T-helper 1 cell treated with Interleukin-12 subunit alpha and Interleukin-12 subunit beta and Interleukin-4 antibody, amounts not matched to agents 30 μg/mL and 1 μg/mL, for 36 hours (primary cell): ENCODE results near the gene TAS2R16.

Experiments used
- H3K27ac Mint-ChIP-seq: one replicate; pipeline ENCODE4 v1.8.0; 2021; ENCODE audit warnings: mild to moderate bottlenecking, mixed read lengths
- H3K27me3 Mint-ChIP-seq: one replicate; pipeline ENCODE4 v1.8.0; 2021; ENCODE audit warnings: low read depth, mixed read lengths
- H3K36me3 Mint-ChIP-seq: one replicate; pipeline ENCODE4 v1.8.0; 2021; ENCODE audit warnings: low read depth, mixed read lengths
- H3K4me1 Mint-ChIP-seq: one replicate; pipeline ENCODE4 v1.8.0; 2021; ENCODE audit warnings: low read depth, mixed read lengths
- H3K4me3 Mint-ChIP-seq: one replicate; pipeline ENCODE4 v1.8.0; 2021; ENCODE audit warnings: mild to moderate bottlenecking, moderate library complexity, mixed read lengths
- H3K9me3 Mint-ChIP-seq: one replicate; pipeline ENCODE4 v1.8.0; 2021; ENCODE audit warnings: mixed read lengths

Gene TAS2R16

GRCh38 chr7:122995600-122995999 lies at the start of gene TAS2R16:
TSS of gene TAS2R16 (minus strand) at chr7:122995700. CDS start at chr7:122995634, 66 bp downstream.
- Mint-ChIP-seq H3K9me3 (no peaks in the 10 kb centered on the region), H3K4me3 (no peak within 1 kb of the TSS), H3K27ac (no peak within 1 kb of the TSS), H3K4me1 (no peaks in the 10 kb centered on the region), H3K36me3 (no peaks in the 10 kb centered on the region), H3K27me3 (no peaks in the 10 kb centered on the region)

DNA sequence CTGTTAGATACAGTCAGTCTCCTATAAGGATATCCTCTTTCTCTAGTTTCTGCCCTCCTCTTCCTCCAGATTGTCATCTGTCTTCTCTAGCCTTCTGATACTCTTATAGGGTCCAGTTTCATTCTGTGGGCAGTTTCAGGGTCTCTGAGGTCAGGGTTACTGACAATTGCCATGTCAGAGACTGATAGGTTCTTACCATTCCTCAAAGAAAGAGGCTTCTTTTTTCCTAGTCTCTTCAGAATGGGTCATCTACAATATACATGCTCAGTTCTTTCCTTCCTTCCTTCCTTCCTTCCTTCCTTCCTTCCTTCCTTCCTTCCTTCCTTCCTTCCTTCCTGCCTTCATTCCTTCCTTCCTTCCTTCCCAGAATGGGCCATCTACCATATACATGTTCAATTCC lies 48.1 kb upstream of the TAS2R16 start:
- Mint-ChIP-seq H3K4me3 (no peak overlapping the region), H3K36me3 (no peaks in the 10 kb centered on the region), H3K27ac (no peak overlapping the region), H3K27me3 (no peaks in the 10 kb centered on the region), H3K4me1 (no peaks in the 10 kb centered on the region), H3K9me3 (peaks cover 14% of the 10 kb centered on the region)

DNA sequence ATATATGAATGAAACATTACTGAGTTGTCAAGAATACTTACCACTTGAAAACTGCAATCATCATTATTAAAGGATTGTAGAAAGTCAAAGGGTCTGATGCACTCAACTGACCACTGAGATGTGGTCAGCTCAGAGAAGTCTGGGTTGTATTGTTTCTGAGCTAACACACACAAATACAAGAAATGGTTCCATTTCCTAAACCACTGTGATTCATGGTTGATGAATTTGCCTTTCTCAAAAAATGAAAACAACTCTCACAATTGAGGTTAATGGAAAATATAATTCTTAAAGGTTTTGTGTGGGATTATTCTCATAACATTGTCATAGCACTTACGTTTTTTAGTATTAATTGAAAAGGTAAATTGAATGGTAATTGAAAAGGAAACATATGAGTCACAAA lies 45.6 kb upstream of the TAS2R16 start:
- H3K27me3 Mint-ChIP-seq, result no peaks in the 10 kb centered on the region
- H3K9me3 Mint-ChIP-seq, result no peaks in the 10 kb centered on the region
- H3K4me3 Mint-ChIP-seq, result no peak overlapping the region
- no peak overlapping the region for H3K27ac Mint-ChIP-seq
- H3K4me1 Mint-ChIP-seq, result no peaks in the 10 kb centered on the region
- no peaks in the 10 kb centered on the region for H3K36me3 Mint-ChIP-seq

GRCh38 chr7:123039269-123039668 lies 43.8 kb upstream of the TAS2R16 start:
- no peaks in the 10 kb centered on the region for H3K36me3 Mint-ChIP-seq
- H3K27me3 Mint-ChIP-seq, result no peaks in the 10 kb centered on the region
- no peaks in the 10 kb centered on the region for H3K9me3 Mint-ChIP-seq
- H3K4me1 Mint-ChIP-seq, result no peaks in the 10 kb centered on the region
- no peak overlapping the region for H3K27ac Mint-ChIP-seq
- H3K4me3 Mint-ChIP-seq, result no peak overlapping the region

- no peaks in the 10 kb centered on the region for H3K27me3 Mint-ChIP-seq
- peaks cover 10% of the 10 kb centered on the region for H3K9me3 Mint-ChIP-seq
- H3K4me1 Mint-ChIP-seq, result no peaks in the 10 kb centered on the region
- H3K4me3 Mint-ChIP-seq, result no peak overlapping the region
- H3K27ac Mint-ChIP-seq, result no peak overlapping the region
- H3K36me3 Mint-ChIP-seq, result no peaks in the 10 kb centered on the region
Observed at GRCh38 chr7:123034106-123034505, 38.6 kb upstream of the TAS2R16 start.

DNA sequence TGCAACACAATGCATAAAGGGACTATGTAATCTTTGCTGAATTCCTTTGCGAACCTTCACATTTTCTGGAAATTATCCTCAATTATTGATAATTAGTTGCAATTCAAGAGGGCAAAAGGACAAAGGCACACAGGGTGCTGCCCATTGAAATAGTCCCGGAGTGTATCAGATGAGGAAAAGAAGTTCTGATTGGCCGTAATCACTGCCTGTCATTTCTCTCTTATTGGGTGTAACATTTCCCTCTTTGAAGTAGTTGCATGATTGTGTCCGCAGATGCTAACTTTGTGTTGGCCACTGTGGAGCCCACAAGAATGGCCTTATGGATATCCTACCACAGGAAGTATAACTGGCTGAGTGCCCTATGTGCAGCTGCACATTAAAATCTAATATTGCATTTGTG lies 35.1 kb upstream of the TAS2R16 start:
- H3K4me1 Mint-ChIP-seq, result no peaks in the 10 kb centered on the region
- peaks cover 10% of the 10 kb centered on the region for H3K9me3 Mint-ChIP-seq
- no peak overlapping the region for H3K4me3 Mint-ChIP-seq
- no peak overlapping the region for H3K27ac Mint-ChIP-seq
- no peaks in the 10 kb centered on the region for H3K27me3 Mint-ChIP-seq
- H3K36me3 Mint-ChIP-seq, result no peaks in the 10 kb centered on the region

GRCh38 chr7:123028339-123028738 lies 32.8 kb upstream of the TAS2R16 start:
- H3K4me1 Mint-ChIP-seq, result no peaks in the 10 kb centered on the region
- H3K36me3 Mint-ChIP-seq, result no peaks in the 10 kb centered on the region
- H3K4me3 Mint-ChIP-seq, result no peak overlapping the region
- peaks cover 6% of the 10 kb centered on the region for H3K9me3 Mint-ChIP-seq
- H3K27me3 Mint-ChIP-seq, result no peaks in the 10 kb centered on the region
- no peak overlapping the region for H3K27ac Mint-ChIP-seq

DNA sequence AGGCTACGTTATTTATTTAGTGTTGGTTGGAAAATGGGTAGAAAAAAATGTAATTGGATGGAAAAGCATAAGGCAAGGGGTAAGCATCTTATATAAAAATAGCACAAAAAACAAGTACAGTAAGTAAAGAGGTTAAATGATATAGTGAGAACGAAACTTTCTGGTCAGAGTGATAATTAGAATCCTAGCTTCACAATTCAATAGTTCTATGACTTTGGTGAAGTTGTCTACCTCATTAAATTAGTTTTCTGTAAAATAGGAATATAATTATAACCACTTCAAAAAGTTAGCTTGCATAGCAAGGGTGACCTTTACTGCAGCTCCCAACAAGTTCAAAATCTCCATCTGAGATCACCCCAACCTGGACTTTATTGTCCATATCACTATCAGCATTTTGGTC lies 30.8 kb upstream of the TAS2R16 start:
- no peaks in the 10 kb centered on the region for H3K36me3 Mint-ChIP-seq

DNA sequence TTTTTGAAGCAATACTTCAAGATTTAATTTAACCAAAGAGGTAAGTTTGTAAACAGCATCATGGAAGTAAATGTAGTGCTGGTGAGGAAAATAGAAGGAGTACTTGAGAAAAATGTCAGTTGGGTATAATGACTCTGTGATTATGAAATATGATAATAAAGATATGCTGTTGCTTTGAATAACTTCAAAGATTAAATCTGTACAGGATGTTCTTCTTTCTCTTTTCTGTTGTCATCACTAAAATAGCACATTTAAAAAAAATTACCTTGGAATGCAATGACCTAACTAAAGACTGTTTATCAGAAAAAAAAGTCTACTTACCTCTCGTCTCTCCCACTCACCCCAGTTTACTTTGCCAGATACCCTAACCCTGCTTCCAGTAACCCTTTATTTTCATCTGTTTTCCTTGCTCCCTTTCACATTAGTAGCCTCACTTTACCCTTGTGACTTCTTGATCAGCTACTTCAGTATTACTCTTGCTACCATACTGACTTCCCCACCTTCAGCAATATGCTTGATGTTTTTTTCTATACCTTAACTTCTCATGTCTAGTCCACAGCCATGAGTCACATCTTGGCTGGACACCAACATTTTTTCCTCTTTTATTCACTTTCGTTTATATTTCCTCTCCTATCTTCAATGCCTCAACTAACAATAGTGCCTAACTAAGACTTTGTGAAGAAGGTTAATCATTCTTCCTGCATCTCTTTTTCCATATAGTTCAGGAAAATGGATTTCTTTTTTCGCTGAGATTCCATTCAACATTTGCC lies 29.7 kb upstream of the TAS2R16 start:
- Mint-ChIP-seq H3K9me3 (peaks cover 8% of the 10 kb centered on the region), H3K4me1 (no peaks in the 10 kb centered on the region), H3K36me3 (no peaks in the 10 kb centered on the region), H3K27ac (no peak overlapping the region), H3K27me3 (no peaks in the 10 kb centered on the region), H3K4me3 (no peak overlapping the region)

More for the DNA sequence above, 30.8 kb upstream of the TAS2R16 start:
- no peaks in the 10 kb centered on the region for H3K4me1 Mint-ChIP-seq
- peaks cover 8% of the 10 kb centered on the region for H3K9me3 Mint-ChIP-seq
- no peaks in the 10 kb centered on the region for H3K27me3 Mint-ChIP-seq
- no peak overlapping the region for H3K4me3 Mint-ChIP-seq
- no peak overlapping the region for H3K27ac Mint-ChIP-seq

- Mint-ChIP-seq H3K4me3 (no peak overlapping the region), H3K36me3 (no peaks in the 10 kb centered on the region), H3K9me3 (peaks cover 8% of the 10 kb centered on the region), H3K27ac (no peak overlapping the region), H3K4me1 (no peaks in the 10 kb centered on the region), H3K27me3 (no peaks in the 10 kb centered on the region)
Observed at GRCh38 chr7:123023126-123023525, 27.6 kb upstream of the TAS2R16 start.

GRCh38 chr7:123022576-123022975 lies 27.1 kb upstream of the TAS2R16 start:
- no peak overlapping the region for H3K4me3 Mint-ChIP-seq
- no peak overlapping the region for H3K27ac Mint-ChIP-seq
- no peaks in the 10 kb centered on the region for H3K36me3 Mint-ChIP-seq
- H3K9me3 Mint-ChIP-seq, result peaks cover 8% of the 10 kb centered on the region
- H3K27me3 Mint-ChIP-seq, result no peaks in the 10 kb centered on the region
- no peaks in the 10 kb centered on the region for H3K4me1 Mint-ChIP-seq

- Mint-ChIP-seq H3K9me3 (peaks cover 14% of the 10 kb centered on the region), H3K4me1 (no peaks in the 10 kb centered on the region), H3K27me3 (no peaks in the 10 kb centered on the region), H3K27ac (no peak overlapping the region), H3K36me3 (no peaks in the 10 kb centered on the region), H3K4me3 (no peak overlapping the region)
Observed at GRCh38 chr7:123012435-123012834, 16.9 kb upstream of the TAS2R16 start.

- H3K27ac Mint-ChIP-seq, result no peak overlapping the region
- H3K36me3 Mint-ChIP-seq, result no peaks in the 10 kb centered on the region
- H3K27me3 Mint-ChIP-seq, result no peaks in the 10 kb centered on the region
Observed at GRCh38 chr7:123011766-123012369, 16.4 kb upstream of the TAS2R16 start.

DNA sequence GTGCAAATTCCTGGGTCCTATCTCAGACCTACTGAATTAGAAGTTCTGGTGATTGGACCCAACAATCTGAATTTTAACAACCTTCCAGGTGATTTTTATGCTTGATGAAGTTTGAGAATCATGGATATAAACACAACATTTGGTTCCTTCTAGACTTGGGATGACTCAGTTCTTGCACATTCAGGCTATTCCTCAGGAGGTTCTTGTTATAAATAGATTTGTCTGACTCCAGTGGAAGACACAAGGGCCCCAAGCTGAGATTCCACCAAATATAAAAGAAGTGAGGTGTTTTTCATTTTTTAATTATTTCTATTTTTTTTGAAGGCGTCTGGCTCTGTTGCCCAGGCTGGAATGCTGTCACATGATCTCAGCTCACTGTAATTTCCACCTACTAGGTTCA lies 9.4 kb upstream of the TAS2R16 start:
- Mint-ChIP-seq H3K27ac (no peak overlapping the region), H3K4me3 (no peak overlapping the region), H3K27me3 (no peaks in the 10 kb centered on the region), H3K36me3 (no peaks in the 10 kb centered on the region), H3K4me1 (no peaks in the 10 kb centered on the region), H3K9me3 (no peaks in the 10 kb centered on the region)

More at GRCh38 chr7:123011766-123012369, 16.4 kb upstream of the TAS2R16 start:
- Mint-ChIP-seq H3K4me1 (no peaks in the 10 kb centered on the region), H3K9me3 (peaks cover 14% of the 10 kb centered on the region), H3K4me3 (no peak overlapping the region)

DNA sequence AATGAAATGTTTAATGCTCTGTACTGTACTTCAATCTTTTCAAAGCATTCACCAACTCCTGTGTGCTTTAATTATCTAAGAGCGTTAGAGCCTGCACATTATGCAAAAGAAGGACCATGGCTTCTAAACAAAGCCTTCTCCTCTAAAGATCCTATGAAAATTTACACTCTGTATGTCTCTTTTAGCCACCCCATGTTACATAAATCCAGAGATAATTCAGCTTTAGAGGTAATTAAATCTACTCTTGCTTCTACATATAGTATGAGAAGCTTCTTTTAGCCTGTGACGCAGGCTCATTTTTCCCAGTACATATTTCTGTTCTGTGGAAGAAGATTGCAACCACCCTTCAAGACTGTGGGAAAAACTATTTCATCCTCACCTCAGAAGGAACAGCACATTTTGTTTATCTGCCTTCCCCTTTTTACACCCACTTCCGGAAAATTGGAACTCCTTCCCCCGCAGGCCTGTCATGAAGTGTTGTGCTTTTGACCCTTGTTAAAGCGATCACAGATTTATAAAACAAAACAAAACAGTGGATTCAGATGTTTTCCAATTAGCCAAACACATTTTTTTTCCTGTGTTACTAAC lies 8.1 kb upstream of the TAS2R16 start:
- H3K4me1 Mint-ChIP-seq, result no peaks in the 10 kb centered on the region
- H3K27me3 Mint-ChIP-seq, result no peaks in the 10 kb centered on the region
- no peaks in the 10 kb centered on the region for H3K9me3 Mint-ChIP-seq
- no peak overlapping the region for H3K4me3 Mint-ChIP-seq
- no peak overlapping the region for H3K27ac Mint-ChIP-seq
- no peaks in the 10 kb centered on the region for H3K36me3 Mint-ChIP-seq
